Kidney capillary endothelial cell (primary cell): ENCODE measurements around the gene GOLGA8J.
"Not testable (repeated sequence)": the region's sequence is repeated elsewhere in the genome, so short reads cannot be mapped to it uniquely, and the experiment has no call there.

Experiments
- DNase-seq: peaks from one replicate; pipeline ENCODE4 v3.0.0-alpha.2; 2018; ENCODE audit warnings: low spot score

Gene GOLGA8J

GRCh38 chr15:30082655-30083054 lies at the start of gene GOLGA8J:
TSS of gene GOLGA8J (plus strand) at chr15:30082955. CDS start at chr15:30083053, 98 bp downstream.
- not testable (repeated sequence) for DNase-seq

- no peak for DNase-seq
Measured at GRCh38 chr15:30033211-30033610, 49.5 kb upstream of the GOLGA8J start.

DNA sequence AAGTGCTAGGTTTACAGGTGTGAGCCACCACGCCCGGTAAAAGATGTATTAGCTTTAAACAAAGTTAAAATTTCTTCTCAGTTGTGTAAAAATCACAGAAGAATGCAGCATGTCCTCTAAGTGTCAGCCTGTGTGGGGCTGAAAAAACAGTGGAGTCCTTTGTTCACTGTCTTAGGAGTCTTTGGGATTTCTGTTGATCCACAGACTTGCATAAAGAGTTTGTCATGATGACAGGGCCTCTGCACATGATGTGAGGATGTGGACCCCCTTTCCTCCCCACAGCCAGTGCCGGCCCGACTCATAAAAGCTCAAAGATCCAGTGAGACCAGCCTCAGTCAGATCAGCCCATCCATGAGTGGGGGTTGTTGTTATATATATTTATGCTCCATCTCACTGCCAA lies 49.0 kb upstream of the GOLGA8J start:
- no peak for DNase-seq

- DNase-seq, result no peak
Measured at GRCh38 chr15:30036036-30036703, 46.6 kb upstream of the GOLGA8J start.

GRCh38 chr15:30038667-30039523 lies 43.9 kb upstream of the GOLGA8J start:
- no peak for DNase-seq

GRCh38 chr15:30041868-30042267 lies 40.9 kb upstream of the GOLGA8J start:
- no peak for DNase-seq

DNA sequence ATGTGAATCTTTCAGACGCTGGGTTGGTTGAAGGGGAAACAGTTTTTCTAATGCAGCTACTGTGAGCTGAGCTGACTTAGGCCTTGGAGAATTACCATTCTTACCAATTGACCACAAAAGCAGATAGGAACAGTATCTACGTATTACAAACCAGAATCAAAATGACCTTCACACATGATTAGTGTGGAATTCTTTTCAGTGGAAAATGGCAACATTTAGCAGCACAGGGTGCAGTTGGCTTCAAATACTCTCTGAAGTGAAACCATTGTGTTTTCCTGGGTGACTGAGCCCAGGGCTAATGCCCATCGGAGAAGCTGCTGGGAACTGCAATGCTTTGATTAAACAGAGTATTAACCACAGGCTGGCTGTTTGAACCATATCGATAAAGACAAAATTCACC lies 40.2 kb upstream of the GOLGA8J start:
- no peak for DNase-seq

DNA sequence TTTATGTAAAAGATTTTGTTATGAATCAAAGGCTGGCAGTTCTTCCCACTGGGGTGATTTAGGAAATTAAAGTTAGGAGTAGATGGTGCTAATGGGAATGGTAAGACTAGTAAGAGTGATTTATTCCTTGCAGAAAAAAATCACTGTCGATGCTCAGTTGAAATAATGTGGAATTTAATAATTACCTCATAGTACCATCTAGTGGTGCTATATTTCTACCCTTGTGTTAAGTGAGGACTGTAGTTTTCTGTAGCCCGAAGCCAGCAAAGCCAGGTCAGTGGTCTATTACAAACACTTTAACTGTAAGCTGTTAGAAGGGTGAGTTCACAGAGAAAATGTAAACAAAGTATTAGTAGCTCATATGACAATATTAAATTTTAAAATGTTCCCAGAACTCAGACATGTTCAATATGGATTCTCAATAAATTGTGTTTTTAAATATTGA lies 39.5 kb upstream of the GOLGA8J start:
- DNase-seq, result no peak

DNA sequence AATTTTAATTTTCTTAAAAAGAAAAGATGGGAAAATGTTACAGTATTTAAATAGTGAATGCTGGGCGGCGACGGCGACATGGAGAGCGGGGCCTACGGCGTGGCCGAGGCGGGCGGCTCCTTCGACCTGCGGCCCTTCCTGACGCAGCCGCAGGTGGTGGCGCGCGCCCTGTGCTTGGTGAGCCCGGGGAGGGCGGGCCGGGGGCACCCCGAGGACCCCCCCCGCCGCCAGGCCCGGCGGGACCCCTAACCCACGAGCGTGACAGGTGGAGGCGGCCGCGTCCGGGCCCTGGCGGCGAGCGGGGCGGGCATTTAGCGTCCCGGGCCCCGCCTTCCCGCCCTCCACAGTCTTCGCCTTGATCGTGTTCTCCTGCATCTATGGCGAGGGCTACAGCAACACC lies 38.4 kb upstream of the GOLGA8J start:
- no peak for DNase-seq

DNA sequence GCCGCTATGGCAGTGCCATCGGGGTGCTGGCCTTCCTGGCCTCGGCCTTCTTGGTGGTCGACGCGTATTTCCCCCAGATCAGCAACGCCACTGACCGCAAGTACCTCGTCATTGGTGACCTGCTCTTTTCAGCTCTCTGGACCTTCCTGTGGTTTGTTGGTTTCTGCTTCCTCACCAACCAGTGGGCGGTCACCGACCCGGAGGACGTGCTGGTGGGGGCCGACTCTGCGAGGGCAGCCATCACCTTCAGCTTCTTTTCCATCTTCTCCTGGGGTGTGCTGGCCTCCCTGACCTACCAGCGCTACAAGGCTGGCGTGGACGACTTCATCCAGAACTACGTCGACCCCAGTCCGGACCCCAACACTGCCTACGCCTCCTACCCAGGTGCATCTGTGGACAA lies 37.9 kb upstream of the GOLGA8J start:
- not testable (repeated sequence) for DNase-seq

DNA sequence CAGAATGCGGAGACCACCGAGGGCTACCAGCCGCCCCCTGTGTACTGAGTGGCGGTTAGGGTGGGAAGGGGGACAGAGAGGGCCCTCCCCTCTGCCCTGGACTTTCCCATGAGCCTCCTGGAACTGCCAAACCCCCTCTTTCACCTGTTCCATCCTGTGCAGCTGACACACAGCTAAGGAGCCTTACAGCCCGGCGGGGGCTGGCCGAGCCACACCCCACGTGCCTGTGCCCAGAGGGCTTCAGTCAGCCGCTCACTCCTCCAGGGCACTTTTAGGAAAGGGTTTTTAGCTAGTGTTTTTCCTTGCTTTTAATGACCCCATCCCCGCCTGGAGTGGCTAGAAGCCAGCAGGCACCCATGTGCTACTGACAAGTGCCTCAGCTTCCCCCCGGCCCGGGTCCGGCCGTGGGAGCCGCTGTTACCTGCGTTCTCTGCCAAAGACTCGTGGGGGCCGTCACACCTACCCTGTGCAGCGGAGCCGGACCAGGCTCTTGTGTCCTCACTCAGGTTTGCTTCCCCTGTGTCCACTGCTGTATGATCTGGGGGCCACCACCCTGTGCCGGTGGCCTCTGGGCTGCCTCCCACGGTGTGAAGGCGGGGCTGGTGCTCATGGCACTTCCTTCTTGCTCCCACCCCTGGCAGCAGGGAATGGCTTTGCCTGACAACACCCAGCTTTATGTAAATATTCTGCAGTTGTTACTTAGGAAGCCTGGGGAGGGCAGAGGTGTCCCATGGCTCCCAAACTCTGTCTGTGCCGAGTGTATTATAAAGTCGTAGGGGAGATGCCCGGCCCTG lies 37.3 kb upstream of the GOLGA8J start:
- DNase-seq, result not testable (repeated sequence)

DNA sequence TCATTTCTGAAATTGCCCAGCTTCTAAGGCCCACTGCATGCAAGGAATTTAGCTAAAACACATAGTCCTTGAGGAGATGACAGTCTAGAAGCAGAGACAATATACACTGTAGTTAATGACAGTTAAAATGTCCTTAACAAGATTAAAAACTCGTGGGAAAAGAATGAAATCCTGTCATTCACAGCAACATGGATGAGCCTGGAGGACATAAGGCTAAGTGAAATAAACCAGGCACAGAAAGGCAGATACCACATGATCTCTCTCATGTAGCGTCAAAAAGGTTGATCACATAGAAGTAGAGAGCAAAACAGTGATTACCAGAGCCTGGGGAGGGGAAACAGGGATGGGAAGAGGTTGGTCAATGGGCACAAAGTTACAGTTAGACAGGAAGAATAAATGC lies 36.3 kb upstream of the GOLGA8J start:
- no peak for DNase-seq

- no peak for DNase-seq
Measured at GRCh38 chr15:30055604-30056003, 27.2 kb upstream of the GOLGA8J start.

DNA sequence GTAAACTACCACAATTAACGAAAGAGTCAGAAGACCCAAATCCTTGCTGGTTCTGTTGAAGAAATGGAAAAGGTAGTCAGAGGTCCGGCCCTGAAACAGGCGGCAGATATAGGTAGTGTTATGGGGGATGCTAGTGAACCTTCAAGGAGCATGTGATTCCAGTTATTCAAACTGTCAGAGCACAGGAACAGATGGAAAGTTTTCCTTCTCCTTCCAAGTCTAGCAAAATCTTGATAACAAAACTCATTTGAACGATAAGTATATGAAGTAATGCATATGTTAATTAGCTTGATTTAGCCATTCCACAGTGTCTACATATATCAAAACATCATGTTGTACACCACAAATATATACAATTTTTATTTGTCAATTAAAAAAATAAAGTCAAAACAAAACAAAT lies 26.6 kb upstream of the GOLGA8J start:
- DNase-seq, result no peak

- DNase-seq, result no peak
Measured at GRCh38 chr15:30059771-30060170, 23.0 kb upstream of the GOLGA8J start.

DNA sequence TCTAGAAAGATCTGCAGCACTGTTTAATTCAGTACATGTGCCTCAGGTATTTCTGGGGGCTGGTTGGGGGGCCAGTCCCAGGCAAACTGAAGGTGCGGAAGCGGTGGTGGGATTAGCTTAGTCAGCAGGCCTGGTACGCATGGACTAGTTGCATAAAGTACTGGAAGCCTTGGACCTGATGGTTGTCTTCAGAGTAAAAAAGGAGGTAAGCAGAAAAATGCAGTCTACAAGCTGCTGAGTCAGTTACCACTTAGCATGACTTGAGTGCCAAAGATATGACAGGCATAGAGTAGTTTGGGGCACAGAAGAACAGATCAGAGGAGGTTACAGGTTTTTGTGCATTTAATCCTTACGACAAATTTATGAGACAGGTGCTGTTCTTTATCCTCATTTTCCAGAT lies 19.9 kb upstream of the GOLGA8J start:
- no peak for DNase-seq

GRCh38 chr15:30063835-30064546 lies 18.8 kb upstream of the GOLGA8J start:
- no peak for DNase-seq

- DNase-seq, result no peak
Measured at GRCh38 chr15:30065025-30065801, 17.5 kb upstream of the GOLGA8J start.

DNA sequence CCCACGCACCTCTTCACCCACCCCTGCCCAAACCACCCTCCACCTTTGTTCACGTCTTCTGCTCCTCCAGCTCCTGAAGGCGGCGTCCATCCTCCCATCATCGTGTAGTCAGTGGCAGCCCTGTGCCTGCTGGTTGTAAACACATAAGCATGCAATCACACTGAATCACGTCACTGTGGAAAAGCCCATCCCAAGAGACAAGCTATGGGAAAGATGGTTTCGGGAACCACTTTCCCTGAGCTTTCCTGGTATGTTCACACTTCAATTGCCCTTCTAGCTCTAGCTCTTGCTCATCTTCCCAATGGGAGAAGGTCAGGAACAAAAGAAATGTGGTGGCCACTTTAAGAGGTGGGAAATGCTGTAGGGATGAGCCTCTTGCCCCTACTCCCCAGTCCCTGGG lies 14.4 kb upstream of the GOLGA8J start:
- DNase-seq, result no peak

DNA sequence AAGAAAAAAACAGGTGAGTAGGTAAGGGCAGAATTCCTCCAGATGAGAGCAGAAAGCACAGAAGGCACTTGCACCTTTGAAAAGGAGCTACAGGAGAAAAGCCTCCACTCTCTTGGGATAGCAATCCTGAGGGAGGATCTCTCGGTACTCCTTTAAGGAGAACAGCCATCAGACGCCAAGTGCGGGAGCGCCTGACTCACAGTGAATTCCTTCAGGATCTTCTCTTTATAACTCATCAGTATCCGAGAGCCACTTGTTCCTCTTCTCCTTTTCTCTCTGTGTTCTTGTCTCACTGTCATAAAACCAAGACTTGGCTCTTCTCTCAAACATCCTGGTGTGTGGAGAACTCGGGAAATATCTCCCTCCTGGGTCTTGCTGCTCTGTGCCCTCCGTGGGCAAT lies 10.1 kb upstream of the GOLGA8J start:
- no peak for DNase-seq

DNA sequence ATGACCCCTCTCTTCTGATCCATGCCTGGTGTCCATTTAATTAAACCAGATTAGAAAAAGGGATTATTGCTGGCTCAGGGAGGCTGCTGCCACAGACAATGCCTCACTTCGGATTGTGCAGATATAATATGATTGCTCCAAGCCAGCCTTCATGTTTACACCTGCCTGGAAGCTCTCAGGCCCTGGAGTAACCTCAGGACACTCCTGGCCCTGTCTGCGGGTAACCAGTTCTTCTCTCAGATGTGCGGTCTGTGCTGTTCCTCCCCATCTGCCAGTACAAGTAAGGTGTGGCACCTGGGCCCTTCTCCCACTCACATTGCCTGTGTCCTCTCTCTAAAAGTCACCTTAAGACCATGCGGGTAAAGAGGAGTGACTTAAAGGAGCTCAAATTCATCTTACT lies 8.8 kb upstream of the GOLGA8J start:
- DNase-seq, result no peak
